Ascending aorta (tissue), 2 donors: Measurements from ENCODE around the gene SLC6A8. TPM values are rescaled to one million over a fixed set of nuclear protein-coding genes. Genes with fewer than 3 reads are reported as not detected.
A peak's percentile ranks its signal among the peaks of the same experiment; 100 is the strongest.

Source experiments
- DNase-seq, 2 donors: peaks; one replicate each; pipeline ENCODE4 v3.0.0-alpha.2; 2019; ENCODE audit warnings: low spot score in 2 of 2
- H3K27ac ChIP-seq, 2 donors: fragments of 200-600 bp; sonication (generic); one replicate each; pipeline ENCODE4 v1.5.1; 2016 to 2017; ENCODE audit warnings: mild to moderate bottlenecking in 1 of 2
- H3K27me3 ChIP-seq: fragments of 200-600 bp; sonication (generic); one replicate; pipeline ENCODE4 v1.5.1; 2017
- H3K36me3 ChIP-seq, 2 donors: fragments of 200-600 bp; sonication (generic); one replicate each; pipeline ENCODE4 v1.5.1; 2016
- H3K4me1 ChIP-seq, 2 donors: fragments of 200-600 bp; sonication (generic); one replicate each; pipeline ENCODE4 v1.5.1; 2016 to 2017; ENCODE audit warnings: mild to moderate bottlenecking in 1 of 2
- H3K4me3 ChIP-seq, 2 donors: fragments of 200-600 bp; sonication (generic); one replicate each; pipeline ENCODE4 v1.5.1; 2016 to 2017; ENCODE audit warnings: mild to moderate bottlenecking in 1 of 2
- H3K9me3 ChIP-seq, 2 donors: fragments of 200-600 bp; sonication (generic); one replicate each; pipeline ENCODE4 v1.5.1; 2016
- intact Hi-C: fragments of 100-400 bp; cut with DNase I; formaldehyde crosslinking; loops from one replicate; pipeline ENCODE4 v1.15.1; 2023
- total RNA-seq: library from RNA; depleted of rRNA; stranded (reverse); fragments of >200 nt; gene quantifications from one replicate; pipeline ENCODE4 v1.1.0, GENCODE V29; 2016
- TF ChIP-seq, protein P1 (sequence below), 3 experiments: fragments of 200-600 bp in 2 of 3; fragments of 450-650 bp in 1 of 3; sonication (generic) in 2 of 3; IDR thresholded peaks; one replicate each; pipeline ENCODE4 v1.5.1; 2016 to 2019; ENCODE audit warnings: antibody characterized with exemption in 3 of 3, mild to moderate bottlenecking in 1 of 3, moderate library complexity in 1 of 3

SLC6A8 gene
- total RNA-seq, 1 donor from 2014 or later, result 44.2 TPM

DNA sequence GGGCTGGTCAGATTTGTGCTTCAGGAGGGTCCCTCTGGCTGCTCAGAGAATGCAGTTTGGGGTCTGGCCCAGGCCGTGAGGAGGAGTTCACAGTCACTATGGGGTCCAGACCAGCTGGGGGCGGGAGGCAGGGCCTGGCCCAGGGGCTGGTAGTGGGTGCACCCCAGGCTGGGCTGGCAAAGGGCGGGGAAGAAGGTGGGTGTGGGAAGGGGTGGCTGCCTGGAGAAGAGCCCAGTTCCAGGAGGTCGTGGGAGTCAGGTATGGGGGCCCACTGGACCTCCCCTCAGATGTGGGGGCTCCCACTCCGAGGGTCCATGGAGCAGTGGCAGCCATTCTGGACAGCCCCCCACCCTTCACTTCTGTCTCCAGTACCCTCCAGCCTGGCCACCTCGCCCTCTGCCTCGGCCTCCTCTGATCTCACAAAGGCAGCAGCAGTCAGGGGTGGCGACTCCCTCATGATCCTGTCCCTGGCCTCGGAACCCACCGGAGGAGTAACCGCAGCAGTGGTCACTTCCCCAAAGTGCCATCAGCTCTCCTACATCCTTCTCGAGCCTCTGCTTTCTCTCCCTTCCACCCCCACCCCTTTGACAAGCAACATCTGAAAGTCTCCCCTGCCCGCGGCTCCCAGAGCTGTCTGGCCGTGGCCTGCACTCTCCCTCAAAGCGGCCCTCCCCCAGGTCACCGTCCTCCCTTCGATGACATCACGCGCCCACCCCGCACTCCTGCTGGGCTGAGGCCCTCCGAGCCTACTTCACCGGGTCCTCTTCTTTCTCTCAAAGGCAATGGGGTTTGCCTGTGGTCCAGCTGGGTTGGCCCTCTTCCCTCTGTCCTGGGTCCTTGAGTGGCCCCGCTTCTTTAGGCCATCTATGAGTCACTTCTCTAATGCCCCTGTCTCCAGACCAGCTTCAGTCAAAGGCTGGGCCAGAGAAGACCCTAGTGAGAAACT, 1.7 kb upstream of the SLC6A8 start:
- H3K27me3 ChIP-seq, result no peaks in the 10 kb centered on the region
- H3K27ac ChIP-seq, result no peak overlapping the region
- no peaks in the 10 kb centered on the region for H3K36me3 ChIP-seq
- no peak for DNase-seq
- TF ChIP-seq, protein P1, sequence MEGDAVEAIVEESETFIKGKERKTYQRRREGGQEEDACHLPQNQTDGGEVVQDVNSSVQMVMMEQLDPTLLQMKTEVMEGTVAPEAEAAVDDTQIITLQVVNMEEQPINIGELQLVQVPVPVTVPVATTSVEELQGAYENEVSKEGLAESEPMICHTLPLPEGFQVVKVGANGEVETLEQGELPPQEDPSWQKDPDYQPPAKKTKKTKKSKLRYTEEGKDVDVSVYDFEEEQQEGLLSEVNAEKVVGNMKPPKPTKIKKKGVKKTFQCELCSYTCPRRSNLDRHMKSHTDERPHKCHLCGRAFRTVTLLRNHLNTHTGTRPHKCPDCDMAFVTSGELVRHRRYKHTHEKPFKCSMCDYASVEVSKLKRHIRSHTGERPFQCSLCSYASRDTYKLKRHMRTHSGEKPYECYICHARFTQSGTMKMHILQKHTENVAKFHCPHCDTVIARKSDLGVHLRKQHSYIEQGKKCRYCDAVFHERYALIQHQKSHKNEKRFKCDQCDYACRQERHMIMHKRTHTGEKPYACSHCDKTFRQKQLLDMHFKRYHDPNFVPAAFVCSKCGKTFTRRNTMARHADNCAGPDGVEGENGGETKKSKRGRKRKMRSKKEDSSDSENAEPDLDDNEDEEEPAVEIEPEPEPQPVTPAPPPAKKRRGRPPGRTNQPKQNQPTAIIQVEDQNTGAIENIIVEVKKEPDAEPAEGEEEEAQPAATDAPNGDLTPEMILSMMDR (IDR thresholded peaks at IDR 0.05), result no peak
- no peaks in the 10 kb centered on the region for H3K4me1 ChIP-seq
- H3K9me3 ChIP-seq, result no peaks in the 10 kb centered on the region
- intact Hi-C loops, result loop anchor here (5.0 kb wide), 2 partner anchors 36 to 89 kb away; partner anchors contain the start of genes ABCD1, BCAP31 and CCNQ
- H3K4me3 ChIP-seq, result no peak overlapping the region

DNA sequence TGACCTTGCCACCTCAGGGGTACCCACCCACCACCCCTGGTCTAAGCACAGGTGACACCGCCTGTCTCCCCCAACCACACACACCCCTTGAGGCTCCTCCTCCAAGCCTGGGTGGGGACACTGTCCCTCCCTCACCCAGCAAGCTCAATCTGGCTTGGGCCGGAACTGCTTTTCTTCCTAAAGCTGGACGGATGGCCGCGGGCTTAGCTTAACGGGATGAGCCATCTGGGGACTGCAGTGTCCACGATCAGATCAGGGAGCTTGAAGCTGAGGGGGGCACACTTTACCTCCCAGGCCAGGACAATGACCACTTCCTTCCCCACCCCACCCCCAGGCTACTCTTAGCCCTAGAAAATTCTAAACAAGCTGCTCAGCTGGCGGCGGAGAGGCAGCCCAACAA, 1.0 kb upstream of the SLC6A8 start:
- Histone ChIP-seq H3K4me1 (no peaks in the 10 kb centered on the region), H3K36me3 (no peaks in the 10 kb centered on the region), H3K27me3 (no peaks in the 10 kb centered on the region), H3K27ac (no peak overlapping the region), H3K9me3 (no peaks in the 10 kb centered on the region), H3K4me3 (no peak overlapping the region)
- DNase-seq, result no peak
- TF ChIP-seq, protein P1 (IDR thresholded peaks at IDR 0.05), result no peak
- intact Hi-C loops, result loop anchor here (5.0 kb wide), 2 partner anchors 36 to 89 kb away; partner anchors contain the start of genes ABCD1, BCAP31 and CCNQ

DNA sequence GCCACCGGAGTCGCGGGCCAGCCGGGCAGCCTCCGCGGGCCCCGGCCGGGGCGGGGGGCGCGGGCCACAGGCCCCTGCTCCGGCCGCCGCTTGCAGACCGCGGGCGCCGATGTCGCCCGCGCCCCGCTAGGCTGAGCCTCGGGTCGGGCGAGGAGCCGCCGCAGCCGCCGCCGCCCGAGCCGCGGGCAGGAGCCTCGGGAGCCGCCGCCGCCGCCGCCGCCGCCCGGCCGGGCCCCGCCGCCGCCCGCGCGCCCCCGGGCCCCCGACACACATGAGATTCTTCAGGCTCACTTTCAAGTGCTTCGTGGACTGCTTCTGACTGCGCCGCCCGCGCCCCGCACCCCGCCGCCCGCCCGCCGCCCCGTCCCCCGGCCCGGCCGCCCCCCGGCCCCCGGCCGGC, 345 bp downstream of the SLC6A8 start:
- no peak for DNase-seq
- no peaks in the 10 kb centered on the region for H3K4me1 ChIP-seq
- peak overlapping the region in 1 of 2 donors; percentile 48 for H3K4me3 ChIP-seq
- TF ChIP-seq, protein P1 (IDR thresholded peaks at IDR 0.05), result no peak
- H3K9me3 ChIP-seq, result no peaks in the 10 kb centered on the region
- H3K27me3 ChIP-seq, result no peaks in the 10 kb centered on the region
- no peaks in the 10 kb centered on the region for H3K36me3 ChIP-seq
- H3K27ac ChIP-seq, result no peak overlapping the region
- intact Hi-C loops, result loop anchor here (5.0 kb wide), 2 partner anchors 34 to 91 kb away; partner anchors contain the start of genes ABCD1, BCAP31 and CCNQ

DNA sequence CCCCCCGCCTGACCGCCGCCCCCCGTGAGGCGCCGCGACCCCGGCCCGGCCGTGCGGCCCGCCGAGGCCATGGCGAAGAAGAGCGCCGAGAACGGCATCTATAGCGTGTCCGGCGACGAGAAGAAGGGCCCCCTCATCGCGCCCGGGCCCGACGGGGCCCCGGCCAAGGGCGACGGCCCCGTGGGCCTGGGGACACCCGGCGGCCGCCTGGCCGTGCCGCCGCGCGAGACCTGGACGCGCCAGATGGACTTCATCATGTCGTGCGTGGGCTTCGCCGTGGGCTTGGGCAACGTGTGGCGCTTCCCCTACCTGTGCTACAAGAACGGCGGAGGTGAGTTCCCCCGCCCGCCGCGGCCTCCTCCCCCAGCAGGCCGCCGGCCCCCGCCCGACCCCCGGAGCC, 780 bp downstream of the SLC6A8 start:
- Histone ChIP-seq H3K27ac (peak overlapping the region in 1 of 2 donors; percentile 50), H3K27me3 (no peaks in the 10 kb centered on the region), H3K4me3 (peak overlapping the region; percentile 53 to 69), H3K9me3 (no peaks in the 10 kb centered on the region), H3K4me1 (no peaks in the 10 kb centered on the region), H3K36me3 (no peaks in the 10 kb centered on the region)
- DNase-seq, result no peak
- intact Hi-C loops, result loop anchor here (5.0 kb wide), 2 partner anchors 34 to 91 kb away; partner anchors contain the start of genes ABCD1, BCAP31 and CCNQ
- TF ChIP-seq, protein P1 (IDR thresholded peaks at IDR 0.05), result no peak

DNA sequence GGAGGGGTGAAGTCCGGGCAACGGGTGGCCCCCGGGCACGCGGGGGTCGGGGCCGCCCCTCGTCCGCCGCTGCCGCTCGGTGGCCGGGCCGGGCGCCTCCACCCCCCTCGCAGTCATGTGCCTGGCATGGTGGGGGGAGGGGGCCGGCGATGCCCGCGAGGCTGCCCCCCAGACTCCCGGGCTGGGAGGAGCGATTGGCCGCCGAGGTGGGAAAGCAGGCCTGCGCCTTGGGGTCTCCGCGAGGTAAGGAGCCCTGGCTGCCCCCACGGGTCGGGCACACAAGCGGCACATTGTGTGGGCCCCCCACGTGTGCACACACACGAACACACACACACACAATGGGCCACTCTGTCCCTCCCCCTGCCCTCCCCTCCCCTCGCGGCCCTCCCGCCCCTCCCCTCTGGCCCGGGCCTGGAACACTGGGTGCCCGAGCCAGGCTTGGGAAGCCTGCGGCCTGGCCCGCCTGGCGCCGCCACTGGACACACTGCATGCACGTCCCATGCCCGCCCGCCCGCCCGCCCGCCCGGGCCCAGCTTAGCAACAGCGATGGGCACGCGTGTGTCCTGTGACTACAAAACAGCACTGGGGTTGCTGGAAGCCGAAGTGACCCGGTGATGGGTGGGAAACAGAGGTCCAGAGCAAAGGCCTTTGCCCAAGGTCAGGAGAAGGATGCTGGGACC, 1.3 kb downstream of the SLC6A8 start:
- intact Hi-C loops, result loop anchor here (5.0 kb wide), 2 partner anchors 33 to 92 kb away; partner anchors contain the start of genes ABCD1, BCAP31 and CCNQ
- TF ChIP-seq, protein P1 (IDR thresholded peaks at IDR 0.05), result peak in 1 of 3 experiments; percentile 10

More for the DNA sequence above, 1.3 kb downstream of the SLC6A8 start:
- H3K27ac ChIP-seq, result peak overlapping the region in 1 of 2 donors; percentile 50
- no peaks in the 10 kb centered on the region for H3K27me3 ChIP-seq
- H3K4me1 ChIP-seq, result no peaks in the 10 kb centered on the region
- no peaks in the 10 kb centered on the region for H3K9me3 ChIP-seq
- peak overlapping the region; percentile 53 to 69 for H3K4me3 ChIP-seq
- DNase-seq, result no peak
- no peaks in the 10 kb centered on the region for H3K36me3 ChIP-seq
